Parathyroid adenoma (tissue), 2 donors: ENCODE measurements around the gene CCL8.

Experiments used
- H2AFZ ChIP-seq: fragments of 300-600 bp; sonication (generic); one replicate; pipeline ENCODE4 v1.7.0; 2017; ENCODE audit warnings: antibody characterized with exemption, mild to moderate bottlenecking
- H3K27ac ChIP-seq: fragments of 300-600 bp; sonication (generic); one replicate; pipeline ENCODE4 v1.7.0; 2017
- H3K27me3 ChIP-seq: fragments of 300-600 bp; sonication (generic); one replicate; pipeline ENCODE4 v1.7.0; 2017; ENCODE audit warnings: low read length; ENCODE audit not compliant: control insufficient read depth, insufficient read depth
- H3K36me3 ChIP-seq: fragments of 300-600 bp; sonication (generic); one replicate; pipeline ENCODE4 v1.7.0; 2017; ENCODE audit warnings: low read length; ENCODE audit not compliant: control insufficient read depth, insufficient read depth
- H3K4me1 ChIP-seq: fragments of 300-600 bp; sonication (generic); one replicate; pipeline ENCODE4 v1.7.0; 2017; ENCODE audit warnings: control low read depth
- H3K4me2 ChIP-seq: fragments of 300-600 bp; sonication (generic); one replicate; pipeline ENCODE4 v1.7.0; 2017; ENCODE audit warnings: low read length
- H3K4me3 ChIP-seq: fragments of 300-600 bp; sonication (generic); one replicate; pipeline ENCODE4 v1.7.0; 2017; ENCODE audit warnings: low read depth, low read length
- H3K79me2 ChIP-seq: fragments of 300-600 bp; sonication (generic); one replicate; pipeline ENCODE4 v1.7.0; 2017; ENCODE audit warnings: control low read depth
- H3K9ac ChIP-seq: fragments of 300-600 bp; sonication (generic); one replicate; pipeline ENCODE4 v1.7.0; 2017; ENCODE audit warnings: mild to moderate bottlenecking
- H3K9me3 ChIP-seq: fragments of 300-600 bp; sonication (generic); one replicate; pipeline ENCODE4 v1.7.0; 2017; ENCODE audit warnings: low read length; ENCODE audit not compliant: control insufficient read depth
- CTCF ChIP-seq: fragments of 300-600 bp; sonication (generic); IDR thresholded peaks from one replicate; pipeline ENCODE4 v1.7.0; 2017; ENCODE audit warnings: antibody characterized with exemption, mild to moderate bottlenecking
- donor health status: primary hyperparathyroidism.

Gene CCL8

GRCh38 chr17:34347063-34347462, 27.8 kb downstream of the CCL8 start:
- TF ChIP-seq CTCF, result no peak
- Histone ChIP-seq H2AFZ (no peak overlapping the region), H3K4me3 (no peak overlapping the region)

GRCh38 chr17:34349751-34350150, 30.5 kb downstream of the CCL8 start:
- no peak for TF ChIP-seq CTCF
- Histone ChIP-seq H3K36me3 (no peaks in the 10 kb centered on the region), H3K9me3 (no peaks in the 10 kb centered on the region)

More at GRCh38 chr17:34347063-34347462, 27.8 kb downstream of the CCL8 start:
- Histone ChIP-seq H3K79me2 (no peaks in the 10 kb centered on the region), H3K4me2 (no peak overlapping the region), H3K36me3 (no peaks in the 10 kb centered on the region), H3K27me3 (no peaks in the 10 kb centered on the region), H3K4me1 (no peaks in the 10 kb centered on the region), H3K9me3 (no peaks in the 10 kb centered on the region), H3K9ac (no peak overlapping the region), H3K27ac (no peak overlapping the region)

GRCh38 chr17:34351096-34351495, 31.9 kb downstream of the CCL8 start:
- TF ChIP-seq CTCF, result no peak
- H3K4me3 ChIP-seq, result no peak overlapping the region
- H3K9ac ChIP-seq, result no peak overlapping the region
- H3K79me2 ChIP-seq, result no peaks in the 10 kb centered on the region
- H3K4me2 ChIP-seq, result no peak overlapping the region
- H3K36me3 ChIP-seq, result no peaks in the 10 kb centered on the region
- no peak overlapping the region for H3K27ac ChIP-seq
- no peaks in the 10 kb centered on the region for H3K9me3 ChIP-seq
- H3K4me1 ChIP-seq, result no peaks in the 10 kb centered on the region
- H3K27me3 ChIP-seq, result no peaks in the 10 kb centered on the region
- H2AFZ ChIP-seq, result no peak overlapping the region

More at GRCh38 chr17:34349751-34350150, 30.5 kb downstream of the CCL8 start:
- Histone ChIP-seq H3K79me2 (no peaks in the 10 kb centered on the region), H3K27ac (no peak overlapping the region), H3K4me3 (no peak overlapping the region), H2AFZ (no peak overlapping the region), H3K4me1 (no peaks in the 10 kb centered on the region), H3K27me3 (no peaks in the 10 kb centered on the region), H3K9ac (no peak overlapping the region), H3K4me2 (no peak overlapping the region)

- H3K9ac ChIP-seq, result no peak overlapping the region
- no peak overlapping the region for H3K27ac ChIP-seq
- H3K27me3 ChIP-seq, result no peaks in the 10 kb centered on the region
- H3K9me3 ChIP-seq, result no peaks in the 10 kb centered on the region
- no peak overlapping the region for H3K4me3 ChIP-seq
- no peak overlapping the region for H2AFZ ChIP-seq
- no peaks in the 10 kb centered on the region for H3K79me2 ChIP-seq
- no peaks in the 10 kb centered on the region for H3K4me1 ChIP-seq
- TF ChIP-seq CTCF, result no peak
- H3K36me3 ChIP-seq, result no peaks in the 10 kb centered on the region
- no peak overlapping the region for H3K4me2 ChIP-seq
These were observed 33.0 kb downstream of the CCL8 start for GRCh38 chr17:34352191-34352590.

GRCh38 chr17:34354637-34355036, 35.4 kb downstream of the CCL8 start:
- Histone ChIP-seq H3K79me2 (no peaks in the 10 kb centered on the region), H3K36me3 (no peaks in the 10 kb centered on the region), H3K4me1 (no peaks in the 10 kb centered on the region), H3K4me3 (no peak overlapping the region), H2AFZ (no peak overlapping the region), H3K9ac (no peak overlapping the region), H3K9me3 (no peaks in the 10 kb centered on the region), H3K4me2 (no peak overlapping the region), H3K27me3 (no peaks in the 10 kb centered on the region), H3K27ac (no peak overlapping the region)
- TF ChIP-seq CTCF, result no peak
